Adrenal gland (tissue), 5 donors: ENCODE results near the gene KCNC2.

Source experiments
- CTCF ChIP-seq, 6 experiments: fragments of 450-650 bp in 4 of 6; fragments of 200-600 bp in 2 of 6; sonication (generic) in 1 of 6; IDR thresholded peaks; 1 replicate in 5 of 6; 2 replicates in 1 of 6; pipeline versions ENCODE4 v1.5.1 to v1.8.0; 2016 to 2021; ENCODE audit warnings: antibody characterized with exemption in 6 of 6, mild to moderate bottlenecking in 2 of 6, moderate library complexity in 1 of 6
- POLR2A ChIP-seq, 2 donors: fragments of 450-650 bp; IDR thresholded peaks; one replicate each; pipeline ENCODE4 v1.6.1; 2017; ENCODE audit warnings: antibody characterized with exemption in 2 of 2, mild to moderate bottlenecking in 2 of 2, moderate library complexity in 1 of 2
- donor health status: DM: no; HTN: no; CAD: no.

- TF ChIP-seq CTCF (IDR thresholded peaks at IDR 0.05) (no peak), POLR2A (IDR thresholded peaks at IDR 0.05) (no peak)
These were observed 47.9 kb upstream of the KCNC2 start for GRCh38 chr12:75257510-75257909.
